Measurements from ENCODE around the gene CCDC127.

DNA sequence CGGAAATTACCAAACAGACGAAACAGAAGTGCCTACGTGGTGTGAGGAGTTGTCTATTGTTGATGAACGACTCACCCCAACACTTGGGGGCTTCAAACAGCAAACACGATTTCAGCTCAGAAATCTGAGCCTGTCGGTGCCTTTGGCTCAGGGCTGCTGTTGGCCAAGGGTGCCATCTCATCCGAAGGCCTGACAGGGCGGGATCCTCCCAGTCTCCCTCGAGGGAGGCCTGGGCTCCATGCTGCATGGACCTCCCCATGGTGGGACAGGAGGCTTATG lies 25.3 kb downstream of the CCDC127 start:
- TF ChIP-seq, protein P1, sequence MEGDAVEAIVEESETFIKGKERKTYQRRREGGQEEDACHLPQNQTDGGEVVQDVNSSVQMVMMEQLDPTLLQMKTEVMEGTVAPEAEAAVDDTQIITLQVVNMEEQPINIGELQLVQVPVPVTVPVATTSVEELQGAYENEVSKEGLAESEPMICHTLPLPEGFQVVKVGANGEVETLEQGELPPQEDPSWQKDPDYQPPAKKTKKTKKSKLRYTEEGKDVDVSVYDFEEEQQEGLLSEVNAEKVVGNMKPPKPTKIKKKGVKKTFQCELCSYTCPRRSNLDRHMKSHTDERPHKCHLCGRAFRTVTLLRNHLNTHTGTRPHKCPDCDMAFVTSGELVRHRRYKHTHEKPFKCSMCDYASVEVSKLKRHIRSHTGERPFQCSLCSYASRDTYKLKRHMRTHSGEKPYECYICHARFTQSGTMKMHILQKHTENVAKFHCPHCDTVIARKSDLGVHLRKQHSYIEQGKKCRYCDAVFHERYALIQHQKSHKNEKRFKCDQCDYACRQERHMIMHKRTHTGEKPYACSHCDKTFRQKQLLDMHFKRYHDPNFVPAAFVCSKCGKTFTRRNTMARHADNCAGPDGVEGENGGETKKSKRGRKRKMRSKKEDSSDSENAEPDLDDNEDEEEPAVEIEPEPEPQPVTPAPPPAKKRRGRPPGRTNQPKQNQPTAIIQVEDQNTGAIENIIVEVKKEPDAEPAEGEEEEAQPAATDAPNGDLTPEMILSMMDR (IDR thresholded peaks at IDR 0.05), result no peak
- TF ChIP-seq POLR2A (IDR thresholded peaks at IDR 0.05), result no peak
- TF ChIP-seq EP300 (IDR thresholded peaks at IDR 0.05), result no peak
